Spinal cord (tissue), 10 donors: Measurements from ENCODE around the gene TBX2. TPM values are rescaled to one million over a fixed set of nuclear protein-coding genes. Genes with fewer than 3 reads are reported as not detected.

ENCODE experiments used
- DNase-seq, 6 donors: peaks; one replicate each; pipeline versions ENCODE4 v3.0.0 to v3.0.0-alpha.2; 2013 to 2015; ENCODE audit warnings: low spot score in 6 of 6, low read depth in 4 of 6
- H3K27ac ChIP-seq: one replicate; pipeline ENCODE4 v1.5.1; 2013; ENCODE audit warnings: low read depth, low read length, control low read depth
- H3K27me3 ChIP-seq: one replicate; pipeline ENCODE4 v1.6.1; 2013; ENCODE audit warnings: low read length; ENCODE audit not compliant: control insufficient read depth, insufficient read depth
- H3K36me3 ChIP-seq: one replicate; pipeline ENCODE4 v1.6.1; 2013; ENCODE audit warnings: low read length; ENCODE audit not compliant: control insufficient read depth, insufficient read depth
- H3K4me1 ChIP-seq: one replicate; pipeline ENCODE4 v1.6.1; 2013; ENCODE audit warnings: low read length; ENCODE audit not compliant: control insufficient read depth, insufficient read depth
- H3K4me3 ChIP-seq: one replicate; pipeline ENCODE4 v1.5.1; 2013; ENCODE audit warnings: low read depth, low read length, control low read depth
- H3K9me3 ChIP-seq: one replicate; pipeline ENCODE4 v1.6.1; 2013; ENCODE audit warnings: low read length; ENCODE audit not compliant: control insufficient read depth, insufficient read depth
- WGBS: methylation state at CpG from one replicate; pipeline ENCODE4 v1.1.5; 2013; ENCODE audit warnings: missing lambda C conversion rate; ENCODE audit not compliant: insufficient coverage; 5-methylcytosine and 5-hydroxymethylcytosine counted together
- polyA plus RNA-seq, 2 donors: library from polyadenylated mRNA; unstranded; fragments of 120-200 nt; gene quantifications; one replicate each; pipeline ENCODE4 v1.2.1, GENCODE V29; 2013; ENCODE audit not compliant: insufficient read length in 2 of 2
- total RNA-seq, 2 donors: library from RNA; depleted of rRNA in 1 of 2; stranded (reverse); fragments of 120-200 nt in 1 of 2; fragments of >200 nt in 1 of 2; gene quantifications; one replicate each; pipeline versions ENCODE4 v1.2.3 to v1.2.4, GENCODE V29; 2013 to 2014
- donor health status: healthy.

Gene TBX2
- total and polyA plus RNA-seq, 4 donors, result 4.0 to 13.1 (median 10.3) TPM

DNA sequence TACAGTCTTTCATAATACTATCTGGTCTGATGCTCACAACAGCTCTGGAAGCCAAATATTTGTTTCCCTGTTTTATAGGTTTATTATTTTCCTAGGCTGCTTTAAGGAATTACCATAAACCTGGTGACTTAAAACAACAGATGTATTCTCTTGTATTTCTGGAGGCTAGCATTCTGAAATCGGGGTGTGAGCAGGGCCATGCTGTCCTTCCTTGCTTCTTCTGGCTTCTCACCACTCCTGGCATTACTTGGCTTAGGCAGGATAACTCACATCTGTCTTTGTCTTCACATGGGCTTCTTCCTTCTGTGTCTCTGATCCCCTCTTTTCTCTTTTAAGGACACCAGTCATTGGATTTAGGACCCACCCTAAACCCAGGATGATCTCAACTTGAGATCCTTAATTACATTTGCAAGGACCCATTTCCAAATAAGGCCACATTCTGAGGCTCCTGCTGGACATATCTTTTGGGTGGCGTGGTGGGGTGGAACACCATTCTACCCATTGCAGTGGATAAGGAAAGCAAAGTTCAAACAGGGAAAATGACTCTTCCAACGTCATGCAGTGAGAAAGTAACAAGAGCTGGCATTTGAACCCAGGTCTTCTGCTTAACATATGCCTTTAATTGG lies 39.2 kb upstream of the TBX2 start:
- no peak overlapping the region for H3K27ac ChIP-seq

DNA sequence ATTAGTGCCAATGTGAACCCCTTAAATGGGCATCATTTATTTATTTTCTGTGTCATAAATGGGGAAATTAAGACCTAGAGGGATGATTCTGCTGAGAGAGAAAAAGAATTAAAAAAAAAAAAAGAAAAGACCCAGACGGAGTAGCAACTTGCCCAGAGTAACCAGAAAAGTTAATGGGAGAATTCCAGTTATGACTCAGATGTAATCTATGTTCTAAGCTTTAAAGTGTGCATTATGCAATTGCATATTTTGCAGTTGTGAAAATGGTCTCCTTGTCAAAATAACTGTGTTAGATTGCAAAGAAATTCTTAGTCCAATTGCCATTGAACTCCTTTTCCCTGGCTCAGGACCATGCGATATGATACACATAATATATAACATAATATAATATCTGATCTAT lies 38.6 kb upstream of the TBX2 start:
- Histone ChIP-seq H3K4me3 (no peak overlapping the region), H3K9me3 (no peaks in the 10 kb centered on the region), H3K27ac (no peak overlapping the region), H3K27me3 (no peaks in the 10 kb centered on the region), H3K36me3 (no peaks in the 10 kb centered on the region), H3K4me1 (peaks cover 2% of the 10 kb centered on the region)
- no peak for DNase-seq
- 100% methylated on average over 1 of the region's 2 CpGs for WGBS

More for the DNA sequence above, 39.2 kb upstream of the TBX2 start:
- Histone ChIP-seq H3K4me1 (peaks cover 2% of the 10 kb centered on the region), H3K36me3 (no peaks in the 10 kb centered on the region), H3K27me3 (no peaks in the 10 kb centered on the region), H3K4me3 (no peak overlapping the region), H3K9me3 (no peaks in the 10 kb centered on the region)
- 100% methylated on average over 3 of the region's 3 CpGs for WGBS
- DNase-seq, result no peak

DNA sequence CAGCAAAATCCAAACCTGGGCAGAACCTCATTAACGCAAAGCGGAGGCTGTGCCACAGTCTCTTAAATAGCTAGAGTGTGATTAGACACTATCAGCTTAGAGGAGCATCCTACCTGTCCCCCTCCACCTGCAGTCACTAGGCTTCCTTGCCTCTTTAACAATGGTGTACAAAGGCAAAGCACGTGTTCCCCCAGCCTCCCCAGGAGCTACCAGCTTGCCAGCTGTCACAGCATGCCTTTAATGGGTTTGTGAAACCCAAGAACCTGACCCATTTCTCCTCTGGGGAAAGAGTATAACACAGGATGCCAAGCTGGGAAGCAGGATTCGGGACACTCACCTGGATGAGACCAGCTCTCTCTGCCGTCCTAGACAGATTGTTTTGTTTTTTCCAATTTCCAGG lies 37.2 kb upstream of the TBX2 start:
- Histone ChIP-seq H3K36me3 (no peaks in the 10 kb centered on the region), H3K27me3 (no peaks in the 10 kb centered on the region), H3K4me3 (no peak overlapping the region), H3K9me3 (no peaks in the 10 kb centered on the region), H3K27ac (no peak overlapping the region), H3K4me1 (peaks cover 2% of the 10 kb centered on the region)
- 78% methylated on average over 5 of the region's 5 CpGs for WGBS
- no peak for DNase-seq

DNA sequence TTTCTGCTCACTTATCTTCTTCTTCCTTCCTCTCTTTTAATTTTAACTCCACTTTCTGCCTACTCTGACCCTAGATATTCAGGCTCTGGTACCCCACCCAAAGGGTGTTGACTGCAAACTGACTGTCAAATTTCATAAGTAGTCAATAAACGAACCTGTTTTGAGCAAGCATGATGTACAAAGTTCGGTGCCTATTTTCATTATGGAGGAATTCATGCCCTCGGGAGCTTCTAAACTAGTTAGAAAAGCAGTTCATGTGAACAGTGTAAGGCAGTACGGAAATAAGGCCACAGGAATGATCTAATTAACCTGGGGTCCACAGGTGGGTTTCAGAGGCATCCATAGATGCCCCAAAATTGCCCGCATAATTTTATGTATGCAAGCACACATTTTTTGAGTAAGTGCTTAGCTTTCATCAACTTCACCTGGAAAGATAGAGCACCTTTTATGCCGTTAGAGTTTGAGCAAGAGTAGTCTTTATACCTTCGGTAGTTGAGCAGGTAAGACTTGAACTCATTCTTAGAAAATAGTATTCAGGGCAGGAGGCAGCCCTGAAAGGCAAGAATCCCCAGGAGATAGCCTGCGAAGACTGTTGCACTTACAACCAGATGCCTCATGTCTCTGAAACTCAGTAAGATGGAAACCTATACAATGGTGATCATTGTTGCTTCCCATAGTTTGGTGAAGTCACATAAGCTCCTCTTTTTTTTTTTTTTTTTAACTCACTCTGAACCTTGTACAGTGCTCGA lies 36.6 kb upstream of the TBX2 start:
- Histone ChIP-seq H3K9me3 (no peaks in the 10 kb centered on the region), H3K36me3 (no peaks in the 10 kb centered on the region), H3K4me1 (peaks cover 2% of the 10 kb centered on the region), H3K4me3 (no peak overlapping the region), H3K27ac (no peak overlapping the region), H3K27me3 (no peaks in the 10 kb centered on the region)
- WGBS, result 87% methylated on average over 7 of the region's 9 CpGs
- no peak for DNase-seq

DNA sequence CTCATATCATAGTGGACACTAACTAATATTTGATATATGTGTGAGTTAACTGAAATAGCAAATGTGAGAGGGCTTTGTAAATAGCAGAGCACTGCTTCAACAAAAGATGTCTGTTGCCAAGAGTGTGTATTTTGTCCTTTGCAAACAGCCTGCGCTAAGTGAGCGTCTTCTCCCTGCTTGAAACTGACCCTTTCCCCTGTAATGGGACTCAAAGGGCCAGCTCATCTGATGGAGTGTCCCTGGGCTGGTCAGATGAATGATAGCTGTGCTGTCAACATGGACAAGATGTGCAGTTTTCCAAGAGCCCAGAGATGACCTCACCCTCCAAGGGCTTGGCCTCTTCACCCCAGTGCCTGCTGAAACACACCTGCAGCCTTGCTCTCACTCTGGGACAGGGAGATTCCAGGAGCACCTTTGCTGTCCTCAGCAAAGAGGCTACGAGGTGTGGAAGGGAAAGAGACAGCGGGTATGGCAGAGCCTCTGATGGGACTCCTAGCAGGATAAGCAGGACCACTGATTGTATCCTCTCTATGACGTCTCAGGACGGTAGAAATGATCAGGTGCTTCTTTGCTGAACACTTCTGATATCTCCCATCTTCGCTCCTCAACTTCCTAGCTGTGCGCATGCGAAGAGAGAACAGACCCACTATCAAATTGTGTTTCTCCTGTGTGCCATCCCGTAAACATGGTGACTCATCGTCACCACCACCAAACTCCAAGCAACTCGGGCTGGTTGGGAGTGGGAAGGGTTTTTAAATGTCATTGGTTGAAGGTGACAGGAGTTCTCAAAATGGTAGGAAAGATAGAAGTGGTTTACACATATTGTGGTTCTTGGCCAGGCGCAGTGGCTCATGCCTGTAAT lies 35.8 kb upstream of the TBX2 start:
- Histone ChIP-seq H3K27ac (no peak overlapping the region), H3K36me3 (peaks cover 3% of the 10 kb centered on the region), H3K4me1 (peaks cover 2% of the 10 kb centered on the region), H3K27me3 (no peaks in the 10 kb centered on the region), H3K9me3 (no peaks in the 10 kb centered on the region), H3K4me3 (no peak overlapping the region)
- WGBS, result 90% methylated on average over 8 of the region's 13 CpGs
- no peak for DNase-seq

DNA sequence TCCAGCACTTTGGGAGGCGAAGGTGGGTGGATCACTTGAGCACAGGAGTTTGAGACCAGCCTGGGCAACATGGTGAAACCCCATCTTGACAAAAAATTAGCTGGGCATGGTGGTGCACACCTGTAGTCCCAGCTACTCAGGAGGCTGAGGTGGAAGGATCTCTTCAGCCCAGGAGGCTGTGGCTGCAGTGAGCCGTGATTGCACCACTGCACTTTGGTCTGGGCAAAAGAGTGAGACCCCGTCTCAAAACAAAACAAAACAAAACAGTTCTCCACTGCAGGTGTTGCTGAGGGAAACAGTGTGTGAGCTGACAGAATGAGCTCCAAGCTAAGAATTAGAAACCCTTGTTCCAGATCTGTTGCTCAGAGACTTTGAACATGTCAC lies 35.2 kb upstream of the TBX2 start:
- DNase-seq, result no peak
- H3K27ac ChIP-seq, result no peak overlapping the region
- H3K36me3 ChIP-seq, result peaks cover 3% of the 10 kb centered on the region
- no peak overlapping the region for H3K4me3 ChIP-seq
- H3K4me1 ChIP-seq, result peaks cover 4% of the 10 kb centered on the region
- no peaks in the 10 kb centered on the region for H3K9me3 ChIP-seq
- no peaks in the 10 kb centered on the region for H3K27me3 ChIP-seq
- 94% methylated on average over 3 of the region's 3 CpGs for WGBS

DNA sequence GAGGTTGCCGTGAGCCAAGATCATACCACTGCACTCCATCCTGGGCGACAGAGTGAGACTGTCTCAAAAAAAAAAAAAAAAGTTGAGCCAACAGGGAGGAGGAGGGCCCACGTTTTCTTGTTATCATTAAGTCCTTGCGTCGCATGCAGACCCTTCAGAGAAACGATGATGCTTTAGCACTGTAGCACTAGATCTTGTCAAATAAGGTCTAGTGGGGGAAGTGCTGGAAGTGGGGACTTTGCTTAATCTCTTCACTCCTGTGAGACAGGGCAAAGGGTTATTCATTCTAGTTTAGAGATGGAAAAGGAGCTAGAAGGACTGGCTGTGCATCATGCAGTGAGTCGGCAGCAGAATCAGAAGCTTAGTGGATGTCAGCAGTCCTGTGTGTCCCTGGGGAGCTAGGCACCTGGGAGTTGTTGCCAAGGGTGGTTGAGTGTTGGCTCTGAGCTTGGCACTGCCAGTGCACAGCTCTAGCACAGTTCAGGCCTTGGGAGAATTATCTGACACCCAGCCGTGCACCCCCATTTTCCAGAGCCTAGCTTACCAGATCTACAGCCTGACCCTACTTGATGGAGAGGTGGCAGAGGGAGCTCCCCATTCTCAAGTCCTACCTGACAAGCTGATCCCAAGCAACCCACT lies 33.4 kb upstream of the TBX2 start:
- Histone ChIP-seq H3K36me3 (peaks cover 6% of the 10 kb centered on the region), H3K4me3 (no peak overlapping the region), H3K9me3 (no peaks in the 10 kb centered on the region), H3K27ac (no peak overlapping the region), H3K27me3 (no peaks in the 10 kb centered on the region), H3K4me1 (peaks cover 5% of the 10 kb centered on the region)
- DNase-seq, result no peak
- WGBS, result 90% methylated on average over 4 of the region's 8 CpGs

DNA sequence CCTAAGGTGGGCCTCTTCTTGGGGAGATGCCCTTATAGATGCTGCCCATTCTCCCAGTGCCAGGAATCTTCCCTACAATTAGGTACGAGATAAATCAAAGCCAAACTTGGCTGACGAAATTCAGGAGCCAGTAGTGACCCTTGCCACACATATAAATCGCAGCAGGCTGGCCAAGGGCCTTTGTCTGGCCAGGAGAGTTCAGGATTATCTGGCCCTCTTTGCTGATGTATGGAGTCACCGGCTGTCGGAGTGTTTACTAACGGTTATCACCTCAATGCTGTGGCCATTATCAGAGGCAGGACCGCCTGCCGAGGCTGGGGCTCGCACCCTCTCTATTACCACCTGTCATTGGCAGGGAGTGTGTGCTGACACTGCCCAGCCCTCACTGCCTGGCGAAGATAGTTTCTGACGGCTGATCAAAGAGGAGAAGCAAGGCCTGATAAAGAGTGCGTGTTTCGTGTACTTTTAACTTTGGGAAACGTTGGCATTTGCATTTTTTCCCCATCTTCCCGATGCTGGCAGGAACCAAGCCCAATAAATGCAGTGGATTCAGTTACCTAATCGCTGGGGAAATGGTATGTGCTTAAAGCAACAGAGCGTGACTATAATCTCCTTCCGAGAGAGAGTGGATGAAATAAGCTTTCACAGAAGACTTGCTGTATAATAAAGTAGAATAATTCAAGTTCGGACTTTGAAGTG lies 32.8 kb upstream of the TBX2 start:
- H3K4me1 ChIP-seq, result peaks cover 5% of the 10 kb centered on the region
- H3K27me3 ChIP-seq, result no peaks in the 10 kb centered on the region
- H3K9me3 ChIP-seq, result no peaks in the 10 kb centered on the region
- no peak overlapping the region for H3K4me3 ChIP-seq
- DNase-seq, result peak in 1 of 6 donors; percentile 69
- H3K36me3 ChIP-seq, result peaks cover 6% of the 10 kb centered on the region
- H3K27ac ChIP-seq, result no peak overlapping the region
- WGBS, result 65% methylated on average over 16 of the region's 19 CpGs
